GM13976 (cell line): ENCODE measurements around the gene TSC22D3.
"Not testable (repeated sequence)": the region's sequence is repeated elsewhere in the genome, so short reads cannot be mapped to it uniquely, and the experiment has no call there.

Source experiments
- DNase-seq: peaks from one replicate; pipeline ENCODE4 v3.0.0; 2012; ENCODE audit warnings: low spot score
- in situ Hi-C: fragments of 300-500 bp; cut with MboI; formaldehyde crosslinking; loops from one replicate; pipeline ENCODE4 v1.12.0; 2022; ENCODE audit warnings: low sequenced_read_pairs, mixed read lengths, inconsistent platforms; ENCODE audit not compliant: unreplicated experiment
- TF ChIP-seq, protein P1 (sequence below): IDR thresholded peaks from 2 replicates; pipeline ENCODE4 v1.5.1; 2012; ENCODE audit warnings: borderline replicate concordance, mild to moderate bottlenecking; ENCODE audit not compliant: insufficient read depth; ENCODE audit errors: extremely low read depth, missing control alignments, control extremely low read depth

TSC22D3 gene

GRCh38 chrX:107775734-107776511, at the start of gene TSC22D3:
Gene TSC22D3, minus strand, starts transcription at chrX:107775787. Its CDS starts 368 bp downstream, at chrX:107775419.
- peak; percentile 70 for DNase-seq
- in situ Hi-C loops: loop anchor here (10.0 to 25.0 kb wide), 2 partner anchors 111 to 239 kb away; no protein-coding TSS in a partner anchor
- TF ChIP-seq, protein P1, sequence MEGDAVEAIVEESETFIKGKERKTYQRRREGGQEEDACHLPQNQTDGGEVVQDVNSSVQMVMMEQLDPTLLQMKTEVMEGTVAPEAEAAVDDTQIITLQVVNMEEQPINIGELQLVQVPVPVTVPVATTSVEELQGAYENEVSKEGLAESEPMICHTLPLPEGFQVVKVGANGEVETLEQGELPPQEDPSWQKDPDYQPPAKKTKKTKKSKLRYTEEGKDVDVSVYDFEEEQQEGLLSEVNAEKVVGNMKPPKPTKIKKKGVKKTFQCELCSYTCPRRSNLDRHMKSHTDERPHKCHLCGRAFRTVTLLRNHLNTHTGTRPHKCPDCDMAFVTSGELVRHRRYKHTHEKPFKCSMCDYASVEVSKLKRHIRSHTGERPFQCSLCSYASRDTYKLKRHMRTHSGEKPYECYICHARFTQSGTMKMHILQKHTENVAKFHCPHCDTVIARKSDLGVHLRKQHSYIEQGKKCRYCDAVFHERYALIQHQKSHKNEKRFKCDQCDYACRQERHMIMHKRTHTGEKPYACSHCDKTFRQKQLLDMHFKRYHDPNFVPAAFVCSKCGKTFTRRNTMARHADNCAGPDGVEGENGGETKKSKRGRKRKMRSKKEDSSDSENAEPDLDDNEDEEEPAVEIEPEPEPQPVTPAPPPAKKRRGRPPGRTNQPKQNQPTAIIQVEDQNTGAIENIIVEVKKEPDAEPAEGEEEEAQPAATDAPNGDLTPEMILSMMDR: no peak

- DNase-seq: no peak
- TF ChIP-seq, protein P1: no peak
- in situ Hi-C loops: no loop called here
Observed at GRCh38 chrX:107823456-107823855, 47.9 kb upstream of the TSC22D3 start.

DNA sequence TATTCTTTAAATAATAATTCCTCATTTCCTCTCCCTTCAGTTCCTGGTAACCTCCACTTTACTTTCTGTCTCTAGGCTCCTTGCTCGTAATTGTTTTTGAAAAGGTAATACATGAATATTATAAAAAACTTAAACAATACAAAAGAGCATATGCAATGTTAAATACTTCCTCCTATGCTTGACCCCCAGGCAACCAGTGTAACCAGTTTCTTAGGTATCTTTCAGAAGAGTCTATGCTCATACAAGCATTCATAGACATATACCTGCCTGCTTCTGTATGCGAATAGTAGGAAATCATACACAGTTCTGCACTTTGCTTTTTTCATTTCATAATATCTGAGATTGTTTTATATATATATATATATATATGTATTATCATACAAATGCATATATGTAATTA, 47.5 kb upstream of the TSC22D3 start:
- TF ChIP-seq, protein P1: no peak
- no peak for DNase-seq
- in situ Hi-C loops: no loop called here

DNA sequence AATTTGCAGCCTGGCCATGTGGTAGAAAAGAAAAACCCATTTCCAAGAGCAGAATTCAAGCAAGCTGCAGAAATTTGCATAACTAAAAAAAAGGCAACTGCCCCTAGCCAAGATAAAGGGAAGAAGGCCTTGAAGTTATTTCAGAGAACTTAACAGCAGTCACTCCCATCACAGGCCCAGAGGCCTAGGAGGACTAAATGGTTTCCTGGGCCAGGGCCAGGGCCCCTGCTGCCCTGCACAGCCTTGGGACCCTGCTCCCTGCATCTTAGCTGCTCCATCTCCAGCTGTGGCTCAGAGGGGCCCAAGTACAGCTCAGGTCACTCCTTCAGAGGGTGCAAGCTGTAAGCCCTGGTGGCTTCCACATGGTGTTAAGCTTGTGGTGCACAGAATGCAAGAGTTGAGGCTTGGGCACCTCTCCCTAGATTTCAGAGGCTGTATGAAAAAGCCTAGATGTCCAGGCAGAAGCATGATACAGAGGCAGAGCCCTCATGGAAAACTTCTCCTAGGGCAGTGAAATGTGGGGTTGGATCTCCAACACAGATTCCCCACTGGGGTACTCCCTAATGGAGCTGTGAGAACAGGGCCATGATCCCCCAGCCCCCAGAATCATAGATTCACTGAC, 43.4 kb upstream of the TSC22D3 start:
- no peak for DNase-seq
- TF ChIP-seq, protein P1: no peak
- in situ Hi-C loops: no loop called here

- in situ Hi-C loops, DNase-seq: not testable (repeated sequence)
Observed at GRCh38 chrX:107810053-107810452, 34.5 kb upstream of the TSC22D3 start.

DNA sequence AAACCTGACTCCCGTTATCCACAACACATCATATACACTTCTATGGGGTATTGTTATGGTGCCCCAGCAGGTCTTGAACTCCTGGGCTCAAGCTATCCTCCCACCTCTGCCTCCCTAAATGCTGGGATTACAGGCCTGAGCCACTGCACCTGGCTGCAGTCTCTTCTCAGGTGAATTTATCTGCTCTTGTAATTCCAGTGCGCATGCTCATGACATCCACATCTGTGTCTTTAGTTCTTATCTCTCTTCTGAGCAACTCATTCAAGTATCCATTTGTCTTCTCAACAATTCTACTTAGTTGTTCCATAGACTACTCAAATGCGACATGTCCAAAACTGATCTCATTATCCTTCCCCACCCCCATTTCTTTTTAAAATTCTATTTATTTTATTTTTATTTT, 29.6 kb upstream of the TSC22D3 start:
- in situ Hi-C loops: no loop called here
- TF ChIP-seq, protein P1: no peak
- no peak for DNase-seq

- TF ChIP-seq, protein P1: no peak
- no peak for DNase-seq
- in situ Hi-C loops: no loop called here
Observed at GRCh38 chrX:107804427-107804826, 28.8 kb upstream of the TSC22D3 start.
